K562 (cell line): ENCODE measurements around the gene TACC3. TPM values are rescaled to one million over a fixed set of nuclear protein-coding genes. Genes with fewer than 3 reads are reported as not detected.
A peak's percentile ranks its signal among the peaks of the same experiment; 100 is the strongest.

Experiments
- ATAC-seq: fragments of 200-7000 bp; cut with Tn5 transposase; 3 replicates; pipeline ENCODE4 v1.9.1; 2020; ENCODE audit warnings: moderate library complexity
- BruUV-seq: library from RNA; stranded (reverse); fragments of 400-500 nt; replicated peaks from 2 replicates; lab custom pipeline; 2021; lab: Mats Ljungman, UMichigan
- CTCF ChIA-PET: fragments of 300-600 bp; formaldehyde crosslinking; extraction: SDS; loops from one replicate; lab custom pipeline; 2021; ENCODE audit warnings: low intra/inter-chr PET ratio; lab: Yijun Ruan, JAX
- POLR2A ChIA-PET: fragments of 300-600, 350-650 bp; sonication (Branson Sonifier 250); formaldehyde crosslinking; extraction: SDS; loops from one replicate; lab custom pipeline; 2021; ENCODE audit warnings: antibody characterized with exemption, inconsistent platforms; lab: Yijun Ruan, JAX
- DNase-seq, 4 experiments: peaks; one replicate each; pipeline versions ENCODE4 v3.0.0 to v3.0.0-alpha.2; 2011 to 2018; ENCODE audit warnings: low spot score in 3 of 4, mixed read lengths in 3 of 4; ENCODE audit errors: extremely low read depth in 1 of 4
- FAIRE-seq: peaks from 2 replicates; lab custom pipeline; 2011; peaks lifted over from hg19 to GRCh38; lab: Jason Lieb, UNC
- H2AFZ ChIP-seq: 2 replicates; pipeline ENCODE4 v1.6.0; 2011; ENCODE audit warnings: low read depth, low read length, control low read depth, inconsistent platforms
- H3K27ac ChIP-seq: fragments of 200-600 bp; 3 replicates; pipeline ENCODE4 v1.8.0; 2011; ENCODE audit warnings: low read depth, mild to moderate bottlenecking, control low read depth, inconsistent platforms, low read length, moderate library complexity, mixed read lengths; ENCODE audit errors: extremely low read depth
- H3K27me3 ChIP-seq, 2 experiments: fragments of 300-600 bp in 1 of 2; 2 replicates in 1 of 2; 3 replicates in 1 of 2; pipeline versions ENCODE4 v1.6.0 to v1.8.0; 2011; ENCODE audit warnings: inconsistent platforms in 2 of 2, low read length in 2 of 2, mild to moderate bottlenecking in 1 of 2, mixed read lengths in 1 of 2, moderate library complexity in 1 of 2; ENCODE audit not compliant: control insufficient read depth in 2 of 2, insufficient read depth in 2 of 2
- H3K36me3 ChIP-seq: fragments of 300-600 bp; 3 replicates; pipeline ENCODE4 v1.8.0; 2011; ENCODE audit warnings: mild to moderate bottlenecking, low read length, inconsistent platforms; ENCODE audit not compliant: control insufficient read depth, insufficient read depth
- H3K4me1 ChIP-seq, 2 experiments: fragments of 200-600 bp in 1 of 2; replicated peaks in 1 of 2; 2 replicates in 1 of 2; 3 replicates in 1 of 2; pipeline versions ENCODE4 v1.5.1 to v1.8.0; 2011; ENCODE audit warnings: inconsistent platforms in 2 of 2, low read length in 2 of 2, mild to moderate bottlenecking in 1 of 2, mixed read lengths in 1 of 2, moderate library complexity in 1 of 2; ENCODE audit not compliant: control insufficient read depth in 2 of 2, insufficient read depth in 2 of 2
- H3K4me2 ChIP-seq: 2 replicates; pipeline ENCODE4 v1.6.1; 2011; ENCODE audit warnings: low read length, control low read depth, inconsistent platforms, mixed read lengths; ENCODE audit not compliant: insufficient read depth
- H3K4me3 ChIP-seq: fragments of 200-600 bp; sonication (generic), shearing (Covaris generic); 2 replicates; pipeline ENCODE4 v1.5.1; 2016; ENCODE audit warnings: control low read depth, inconsistent platforms
- H3K79me2 ChIP-seq: fragments of 200-600 bp; 3 replicates; pipeline ENCODE4 v1.8.0; 2011; ENCODE audit warnings: low read length, inconsistent platforms; ENCODE audit not compliant: control insufficient read depth, insufficient read depth
- H3K9ac ChIP-seq, 2 experiments: 2 replicates each; pipeline versions ENCODE4 v1.6.0 to v1.6.1; 2011; ENCODE audit warnings: low read depth in 2 of 2, low read length in 2 of 2, control low read depth in 1 of 2, inconsistent platforms in 1 of 2, mild to moderate bottlenecking in 1 of 2, mixed read lengths in 1 of 2; ENCODE audit not compliant: insufficient read depth in 1 of 2
- H3K9me1 ChIP-seq: one replicate; pipeline ENCODE4 v1.6.0; 2011; ENCODE audit warnings: inconsistent platforms, mild to moderate bottlenecking, low read length, moderate library complexity; ENCODE audit not compliant: control insufficient read depth, insufficient read depth
- H3K9me3 ChIP-seq: replicated peaks from 2 replicates; pipeline ENCODE4 v1.5.1; 2011; ENCODE audit warnings: low read depth, low read length, inconsistent platforms; ENCODE audit not compliant: control insufficient read depth, insufficient read depth
- H4K20me1 ChIP-seq: replicated peaks from 2 replicates; pipeline ENCODE4 v1.6.1; 2011; ENCODE audit warnings: low read length, inconsistent platforms, mixed read lengths; ENCODE audit not compliant: control insufficient read depth, insufficient read depth
- ATF6 ChIP-seq: sonication (generic); formaldehyde crosslinking; IDR thresholded peaks from 2 replicates; pipeline ENCODE4 v1.4.0; 2020; ENCODE audit warnings: mild to moderate bottlenecking, missing genetic modification reagents
- FOXM1 ChIP-seq, 2 experiments: fragments of 450-650 bp in 1 of 2; sonication (generic) in 1 of 2; formaldehyde crosslinking in 1 of 2; IDR thresholded peaks; 2 replicates each; pipeline versions ENCODE4 v1.6.1 to v1.9.0; 2017 to 2022; ENCODE audit warnings: low read depth in 2 of 2, mild to moderate bottlenecking in 2 of 2, missing genetic modification reagents in 1 of 2, moderate library complexity in 1 of 2
- HEY1 ChIP-seq: fragments of 250-450 bp; sonication (Bioruptor Pico); IDR thresholded peaks from 2 replicates; pipeline ENCODE4 v1.5.0; 2020; ENCODE audit warnings: mild to moderate bottlenecking, moderate library complexity, borderline replicate concordance
- MNT ChIP-seq, 2 experiments: fragments of 450-650 bp; conservative IDR thresholded peaks; 2 replicates each; pipeline ENCODE4 v1.6.1; 2017; ENCODE audit warnings: mild to moderate bottlenecking in 2 of 2, moderate library complexity in 2 of 2
- NBN ChIP-seq: fragments of 450-650 bp; IDR thresholded peaks from 2 replicates; pipeline ENCODE4 v1.6.1; 2016; ENCODE audit warnings: low read depth, mild to moderate bottlenecking
- RAD21 ChIP-seq, 2 experiments: fragments of 250-450 bp in 1 of 2; fragments of 450-650 bp in 1 of 2; sonication (Bioruptor Pico) in 1 of 2; formaldehyde crosslinking in 1 of 2; IDR thresholded peaks in 1 of 2; conservative IDR thresholded peaks in 1 of 2; 2 replicates each; pipeline versions ENCODE4 v1.4.0 to v1.8.0; 2020 to 2022; ENCODE audit warnings: mild to moderate bottlenecking in 2 of 2, moderate library complexity in 1 of 2
- SIRT6 ChIP-seq: IDR thresholded peaks from one replicate; pipeline ENCODE4 v1.6.1; 2012; ENCODE audit warnings: low read depth, mild to moderate bottlenecking, control low read depth, inconsistent platforms, low read length, moderate library complexity
- TOE1 ChIP-seq, 2 experiments: fragments of 450-650 bp in 1 of 2; sonication (generic) in 1 of 2; formaldehyde crosslinking in 1 of 2; IDR thresholded peaks; 2 replicates each; pipeline versions ENCODE4 v1.7.1 to v1.8.0; 2016 to 2022; ENCODE audit warnings: borderline replicate concordance in 2 of 2, mild to moderate bottlenecking in 2 of 2, antibody characterized with exemption in 1 of 2, inconsistent platforms in 1 of 2, low read depth in 1 of 2, missing genetic modification reagents in 1 of 2, moderate library complexity in 1 of 2
- WGBS: fragments of 100-300 bp; shearing (Covaris generic); methylation state at CpG from one replicate; pipeline ENCODE4 v1.1.6; 2016; ENCODE audit warnings: low coverage, mixed read lengths; ENCODE audit not compliant: insufficient coverage; ENCODE audit errors: missing lambda C conversion rate; 5-methylcytosine and 5-hydroxymethylcytosine counted together
- in situ Hi-C: fragments of 300-500 bp; cut with MboI; formaldehyde crosslinking; loops from 4 replicates; pipeline ENCODE4 v1.15.0; 2018; ENCODE audit warnings: inconsistent platforms, mixed read lengths
- intact Hi-C: fragments of 100-400 bp; cut with micrococcal nuclease; formaldehyde crosslinking; loops from 2 replicates; pipeline ENCODE4 v1.14.2; 2022
- polyA plus RNA-seq, 8 experiments: library from polyadenylated mRNA; depleted of rRNA in 4 of 8; stranded (reverse) in 5 of 8; unstranded in 3 of 8; fragments of >200 nt; fragmentation: Nextera tagmentation in 2 of 8; fragmentation: Illumina TruSeq in 1 of 8; extraction: Ambion mirVana in 2 of 8; extraction: Trizol in 1 of 8; gene quantifications; 2 replicates each; pipeline versions ENCODE4 v1.2.1 to v1.2.3, GENCODE V29; 2011 to 2014; ENCODE audit warnings: inconsistent platforms in 1 of 8, missing spikeins in 1 of 8
- total RNA-seq, 7 experiments: library from RNA; depleted of rRNA in 6 of 7; stranded (reverse); fragments of >200 nt in 6 of 7; fragmentation: Illumina TruSeq in 2 of 7; extraction: Trizol in 2 of 7; gene quantifications; 2 replicates each; pipeline versions ENCODE4 v1.2.1 to v1.2.3, GENCODE V29; 2011 to 2021; ENCODE audit warnings: low replicate concordance in 1 of 7

TACC3 gene
- total and polyA plus RNA-seq, 9 of the 15 experiments (the other 6 are each of a cell fraction or from before 2014, with no cell fraction given), result 1.9 to 122 (median 55.6) TPM

GRCh38 chr4:1693131-1693896, 28.0 kb upstream of the TACC3 start (continued):
- 0 out of 2 replicates have a peak, but pooled peaks have one; percentile 46 for TF ChIP-seq TOE1 (IDR thresholded peaks at IDR 0.05; ENCODE audit: borderline replicate concordance)
- TF ChIP-seq TOE1 (CRISPR knock-in tag; IDR thresholded peaks at IDR 0.05; ENCODE audit: borderline replicate concordance, low read depth), result no peak
- peak; percentile 60 to 70 for TF ChIP-seq RAD21 (CRISPR knock-in tag; conservative IDR thresholded peaks at IDR 0.05 in 1 of 2, IDR thresholded peaks at IDR 0.05 in 1 of 2)
- TF ChIP-seq MNT (conservative IDR thresholded peaks at IDR 0.05), result peak; percentile 28 to 54; a peak in 1 of 4 replicates
- TF ChIP-seq NBN, result 0 out of 2 replicates have a peak, but pooled peaks have one; percentile 50
- TF ChIP-seq FOXM1 (IDR thresholded peaks at IDR 0.05; ENCODE audit: low read depth), result no peak
- TF ChIP-seq FOXM1 (CRISPR knock-in tag; IDR thresholded peaks at IDR 0.05; ENCODE audit: low read depth), result no peak

GRCh38 chr4:1695913-1696312, 25.4 kb upstream of the TACC3 start:
- TF ChIP-seq ATF6 (CRISPR knock-in tag) (no peak), SIRT6 (no peak), HEY1 (no peak)
- TF ChIP-seq, all 486 proteins: peak for 0
- no peaks in the 10 kb centered on the region for H3K9me1 ChIP-seq
- ChIA-PET POLR2A (interaction anchor here (0.6 to 2.0 kb wide), 3 partner anchors 13 to 180 kb away, joined by 3 to 12 read pairs (median 3); no protein-coding TSS in a partner anchor), CTCF (interaction anchor here (0.7 kb wide), 1 partner anchor 114 kb away, joined by 3 read pairs; no protein-coding TSS in a partner anchor)
- BruUV-seq, result no TSS peak
- FAIRE-seq (no peak), ATAC-seq (no peak), DNase-seq (no peak)
- H3K27ac ChIP-seq, result no peak overlapping the region
- WGBS, result 98% methylated on average over 5 of the region's 5 CpGs
- intact Hi-C loops (no loop called here), in situ Hi-C loops (no loop called here)
- H4K20me1 ChIP-seq, result peaks cover 7% of the 10 kb centered on the region; the same call in 1 of the 2 replicates
- H3K79me2 ChIP-seq, result peaks cover 9% of the 10 kb centered on the region
- no peak overlapping the region for H3K9ac ChIP-seq
- H3K4me1 ChIP-seq, result no peaks in the 10 kb centered on the region
- H3K9me3 ChIP-seq, result no peaks in the 10 kb centered on the region
- H2AFZ ChIP-seq, result no peak overlapping the region
- H3K4me3 ChIP-seq, result no peak overlapping the region
- no peaks in the 10 kb centered on the region for H3K27me3 ChIP-seq
- no peak overlapping the region for H3K4me2 ChIP-seq
- H3K36me3 ChIP-seq, result peaks cover 95% of the 10 kb centered on the region
